ENCODE results near the gene FCGR3A.
"Not testable (repeated sequence)": the region's sequence is repeated elsewhere in the genome, so short reads cannot be mapped to it uniquely, and the experiment has no call there.

DNA sequence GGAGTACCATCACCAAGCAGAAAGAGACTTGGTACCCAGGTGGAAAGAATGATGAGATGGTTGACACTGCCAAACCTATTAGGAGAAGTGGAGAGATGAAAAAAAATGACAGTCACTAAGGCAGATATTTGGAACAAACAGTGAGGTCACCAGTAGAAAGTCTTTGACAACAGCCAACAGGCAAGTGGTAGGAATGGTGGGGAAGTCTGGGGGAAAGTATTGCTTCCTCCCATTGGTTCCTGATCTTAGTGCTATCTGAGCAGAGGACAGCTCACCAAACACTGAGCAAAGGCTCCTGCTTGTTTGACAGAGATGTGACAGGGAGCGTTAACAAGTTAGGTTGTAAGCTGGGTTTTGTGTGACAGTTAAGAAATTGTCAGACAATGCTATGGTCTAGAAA lies 6.5 kb downstream of the FCGR3A start:
- TF ChIP-seq, protein P1, sequence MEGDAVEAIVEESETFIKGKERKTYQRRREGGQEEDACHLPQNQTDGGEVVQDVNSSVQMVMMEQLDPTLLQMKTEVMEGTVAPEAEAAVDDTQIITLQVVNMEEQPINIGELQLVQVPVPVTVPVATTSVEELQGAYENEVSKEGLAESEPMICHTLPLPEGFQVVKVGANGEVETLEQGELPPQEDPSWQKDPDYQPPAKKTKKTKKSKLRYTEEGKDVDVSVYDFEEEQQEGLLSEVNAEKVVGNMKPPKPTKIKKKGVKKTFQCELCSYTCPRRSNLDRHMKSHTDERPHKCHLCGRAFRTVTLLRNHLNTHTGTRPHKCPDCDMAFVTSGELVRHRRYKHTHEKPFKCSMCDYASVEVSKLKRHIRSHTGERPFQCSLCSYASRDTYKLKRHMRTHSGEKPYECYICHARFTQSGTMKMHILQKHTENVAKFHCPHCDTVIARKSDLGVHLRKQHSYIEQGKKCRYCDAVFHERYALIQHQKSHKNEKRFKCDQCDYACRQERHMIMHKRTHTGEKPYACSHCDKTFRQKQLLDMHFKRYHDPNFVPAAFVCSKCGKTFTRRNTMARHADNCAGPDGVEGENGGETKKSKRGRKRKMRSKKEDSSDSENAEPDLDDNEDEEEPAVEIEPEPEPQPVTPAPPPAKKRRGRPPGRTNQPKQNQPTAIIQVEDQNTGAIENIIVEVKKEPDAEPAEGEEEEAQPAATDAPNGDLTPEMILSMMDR (IDR thresholded peaks at IDR 0.05; ENCODE audit: low read depth, low read length): not testable (repeated sequence)
- TF ChIP-seq EZH2phosphoT487 (IDR thresholded peaks at IDR 0.05; ENCODE audit: low read depth): not testable (repeated sequence)
